GM03348 (cell line): ENCODE measurements around the gene ZBTB17.
"Not testable (repeated sequence)": the region's sequence is repeated elsewhere in the genome, so short reads cannot be mapped to it uniquely, and the experiment has no call there.

Experiments used
- DNase-seq: peaks from one replicate; pipeline ENCODE4 v3.0.0; 2012; ENCODE audit warnings: low spot score

Gene ZBTB17

DNA sequence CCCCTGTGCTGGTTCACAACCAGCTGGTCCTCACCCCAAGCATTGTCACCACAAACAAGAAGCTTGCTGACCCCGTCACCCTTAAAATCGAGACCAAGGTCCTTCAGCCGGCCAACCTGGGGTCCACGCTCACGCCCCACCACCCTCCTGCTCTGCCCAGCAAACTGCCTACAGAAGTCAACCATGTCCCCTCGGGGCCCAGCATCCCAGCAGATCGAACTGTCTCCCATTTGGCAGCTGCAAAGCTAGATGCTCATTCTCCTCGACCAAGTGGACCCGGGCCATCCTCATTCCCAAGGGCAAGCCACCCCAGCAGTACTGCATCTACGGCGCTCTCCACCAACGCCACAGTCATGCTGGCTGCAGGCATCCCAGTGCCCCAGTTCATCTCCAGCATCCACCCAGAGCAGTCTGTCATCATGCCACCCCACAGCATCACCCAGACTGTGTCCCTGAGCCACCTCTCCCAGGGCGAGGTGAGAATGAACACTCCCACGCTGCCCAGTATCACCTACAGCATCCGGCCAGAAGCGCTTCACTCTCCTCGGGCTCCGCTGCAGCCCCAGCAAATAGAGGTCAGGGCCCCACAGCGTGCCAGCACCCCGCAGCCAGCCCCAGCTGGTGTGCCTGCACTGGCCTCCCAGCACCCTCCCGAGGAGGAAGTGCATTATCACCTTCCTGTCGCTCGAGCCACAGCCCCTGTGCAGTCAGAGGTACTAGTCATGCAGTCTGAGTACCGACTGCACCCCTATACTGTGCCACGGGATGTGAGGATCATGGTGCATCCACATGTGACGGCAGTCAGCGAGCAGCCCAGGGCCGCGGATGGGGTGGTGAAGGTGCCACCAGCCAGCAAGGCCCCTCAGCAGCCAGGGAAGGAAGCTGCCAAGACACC lies 40.6 kb downstream of the ZBTB17 start:
- no peak for DNase-seq

DNA sequence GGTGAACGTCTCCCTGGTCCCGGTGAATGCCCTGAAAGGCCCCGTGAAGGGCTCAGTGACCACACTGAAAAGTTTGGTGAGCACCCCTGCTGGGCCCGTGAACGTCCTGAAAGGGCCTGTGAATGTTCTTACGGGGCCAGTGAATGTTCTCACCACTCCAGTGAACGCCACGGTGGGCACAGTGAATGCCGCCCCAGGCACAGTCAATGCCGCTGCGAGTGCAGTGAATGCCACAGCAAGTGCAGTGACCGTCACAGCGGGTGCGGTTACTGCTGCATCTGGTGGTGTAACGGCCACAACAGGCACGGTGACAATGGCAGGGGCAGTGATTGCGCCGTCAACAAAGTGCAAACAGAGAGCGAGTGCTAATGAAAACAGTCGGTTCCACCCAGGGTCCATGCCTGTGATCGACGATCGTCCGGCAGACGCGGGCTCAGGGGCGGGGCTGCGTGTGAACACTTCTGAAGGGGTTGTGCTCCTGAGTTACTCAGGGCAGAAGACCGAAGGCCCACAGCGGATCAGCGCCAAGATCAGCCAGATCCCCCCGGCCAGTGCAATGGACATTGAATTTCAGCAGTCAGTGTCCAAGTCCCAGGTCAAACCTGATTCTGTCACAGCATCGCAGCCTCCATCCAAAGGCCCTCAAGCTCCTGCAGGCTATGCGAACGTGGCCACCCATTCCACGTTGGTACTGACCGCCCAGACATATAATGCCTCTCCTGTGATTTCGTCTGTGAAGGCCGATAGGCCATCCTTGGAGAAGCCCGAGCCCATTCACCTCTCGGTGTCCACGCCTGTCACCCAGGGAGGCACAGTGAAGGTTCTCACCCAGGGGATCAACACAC lies 41.5 kb downstream of the ZBTB17 start:
- DNase-seq: no peak

DNA sequence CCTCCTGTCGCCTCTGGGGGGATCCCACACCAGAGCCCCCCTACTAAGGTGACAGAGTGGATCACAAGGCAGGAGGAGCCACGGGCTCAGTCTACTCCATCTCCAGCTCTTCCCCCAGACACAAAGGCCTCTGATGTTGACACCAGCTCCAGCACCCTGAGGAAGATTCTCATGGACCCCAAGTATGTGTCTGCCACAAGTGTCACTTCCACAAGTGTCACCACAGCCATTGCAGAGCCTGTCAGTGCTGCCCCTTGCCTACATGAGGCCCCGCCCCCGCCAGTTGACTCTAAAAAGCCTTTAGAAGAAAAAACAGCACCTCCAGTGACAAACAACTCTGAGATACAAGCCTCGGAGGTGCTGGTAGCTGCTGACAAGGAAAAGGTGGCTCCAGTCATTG lies 42.2 kb downstream of the ZBTB17 start:
- DNase-seq: no peak

DNA sequence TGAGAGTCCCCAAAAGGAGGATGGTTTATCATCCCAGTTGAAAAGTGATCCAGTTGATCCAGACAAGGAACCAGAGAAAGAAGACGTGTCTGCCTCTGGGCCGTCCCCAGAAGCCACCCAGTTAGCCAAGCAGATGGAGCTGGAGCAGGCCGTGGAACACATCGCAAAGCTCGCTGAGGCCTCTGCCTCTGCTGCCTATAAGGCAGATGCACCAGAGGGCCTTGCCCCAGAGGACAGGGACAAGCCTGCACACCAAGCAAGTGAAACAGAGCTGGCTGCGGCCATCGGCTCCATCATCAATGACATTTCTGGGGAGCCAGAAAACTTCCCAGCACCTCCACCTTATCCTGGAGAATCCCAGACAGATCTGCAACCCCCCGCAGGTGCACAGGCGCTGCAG lies 43.3 kb downstream of the ZBTB17 start:
- DNase-seq: no peak

DNA sequence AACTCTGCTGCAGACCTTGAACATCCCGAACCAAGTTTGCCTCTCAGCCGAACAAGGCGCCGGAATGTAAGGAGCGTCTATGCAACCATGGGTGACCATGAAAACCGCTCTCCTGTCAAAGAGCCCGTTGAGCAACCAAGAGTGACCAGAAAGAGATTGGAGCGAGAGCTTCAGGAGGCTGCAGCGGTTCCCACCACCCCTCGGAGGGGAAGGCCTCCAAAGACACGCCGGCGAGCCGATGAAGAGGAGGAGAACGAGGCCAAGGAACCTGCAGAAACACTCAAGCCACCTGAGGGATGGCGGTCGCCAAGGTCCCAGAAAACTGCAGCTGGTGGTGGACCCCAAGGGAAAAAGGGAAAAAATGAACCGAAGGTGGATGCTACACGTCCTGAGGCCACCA lies 44.0 kb downstream of the ZBTB17 start:
- DNase-seq: no peak

DNA sequence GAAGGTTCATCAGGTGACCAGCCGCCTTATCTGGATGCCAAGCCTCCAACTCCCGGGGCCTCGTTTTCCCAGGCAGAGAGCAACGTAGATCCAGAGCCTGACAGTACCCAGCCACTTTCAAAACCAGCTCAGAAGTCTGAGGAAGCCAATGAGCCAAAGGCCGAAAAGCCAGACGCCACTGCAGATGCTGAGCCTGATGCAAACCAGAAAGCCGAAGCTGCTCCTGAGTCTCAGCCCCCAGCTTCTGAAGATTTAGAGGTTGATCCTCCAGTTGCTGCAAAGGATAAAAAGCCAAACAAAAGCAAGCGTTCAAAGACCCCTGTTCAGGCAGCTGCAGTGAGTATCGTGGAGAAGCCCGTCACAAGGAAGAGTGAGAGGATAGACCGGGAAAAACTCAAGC lies 44.5 kb downstream of the ZBTB17 start:
- DNase-seq: no peak

DNA sequence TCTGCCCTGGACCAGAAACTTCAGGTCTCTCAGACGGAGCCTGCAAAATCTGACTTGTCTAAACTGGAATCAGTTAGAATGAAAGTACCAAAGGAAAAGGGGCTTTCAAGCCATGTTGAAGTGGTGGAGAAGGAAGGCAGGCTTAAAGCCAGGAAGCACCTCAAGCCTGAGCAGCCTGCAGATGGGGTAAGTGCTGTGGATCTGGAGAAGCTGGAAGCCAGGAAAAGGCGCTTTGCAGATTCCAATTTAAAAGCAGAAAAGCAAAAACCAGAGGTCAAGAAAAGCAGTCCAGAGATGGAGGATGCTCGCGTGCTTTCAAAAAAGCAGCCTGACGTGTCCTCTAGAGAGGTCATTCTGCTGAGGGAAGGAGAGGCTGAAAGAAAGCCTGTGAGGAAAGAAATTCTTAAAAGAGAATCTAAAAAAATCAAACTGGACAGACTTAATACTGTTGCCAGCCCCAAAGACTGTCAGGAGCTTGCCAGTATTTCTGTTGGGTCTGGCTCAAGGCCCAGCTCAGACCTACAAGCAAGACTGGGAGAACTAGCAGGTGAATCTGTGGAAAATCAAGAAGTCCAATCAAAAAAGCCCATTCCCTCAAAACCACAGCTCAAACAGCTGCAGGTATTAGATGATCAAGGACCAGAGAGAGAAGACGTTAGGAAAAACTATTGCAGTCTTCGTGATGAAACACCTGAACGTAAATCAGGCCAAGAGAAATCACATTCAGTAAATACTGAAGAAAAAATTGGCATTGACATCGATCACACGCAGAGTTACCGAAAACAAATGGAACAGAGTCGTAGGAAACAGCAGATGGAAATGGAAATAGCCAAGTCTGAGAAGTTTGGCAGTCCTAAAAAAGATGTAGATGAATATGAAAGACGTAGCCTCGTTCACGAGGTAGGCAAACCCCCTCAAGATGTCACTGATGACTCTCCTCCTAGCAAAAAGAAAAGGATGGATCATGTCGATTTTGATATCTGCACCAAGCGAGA lies 46.6 kb downstream of the ZBTB17 start:
- no peak for DNase-seq

DNA sequence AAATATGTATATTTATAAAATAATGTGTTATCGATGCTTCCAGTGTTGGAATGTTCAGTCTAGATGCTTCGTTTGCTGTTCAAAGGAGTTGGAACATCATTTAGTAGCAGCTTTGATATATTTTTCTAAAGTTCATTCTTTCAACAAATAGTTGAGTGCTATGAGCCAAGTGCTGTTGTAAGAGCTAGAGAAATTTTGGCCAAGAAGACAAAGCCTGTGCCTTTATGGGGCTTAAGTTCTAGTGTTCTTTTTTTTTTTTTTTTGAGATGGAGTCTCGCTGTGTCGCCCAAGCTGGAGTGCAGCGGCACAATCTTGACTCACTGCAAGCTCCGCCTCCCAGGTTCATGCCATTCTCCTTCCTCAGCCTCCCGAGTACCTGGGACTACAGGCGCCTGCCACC lies 49.5 kb downstream of the ZBTB17 start:
- DNase-seq: not testable (repeated sequence)

DNA sequence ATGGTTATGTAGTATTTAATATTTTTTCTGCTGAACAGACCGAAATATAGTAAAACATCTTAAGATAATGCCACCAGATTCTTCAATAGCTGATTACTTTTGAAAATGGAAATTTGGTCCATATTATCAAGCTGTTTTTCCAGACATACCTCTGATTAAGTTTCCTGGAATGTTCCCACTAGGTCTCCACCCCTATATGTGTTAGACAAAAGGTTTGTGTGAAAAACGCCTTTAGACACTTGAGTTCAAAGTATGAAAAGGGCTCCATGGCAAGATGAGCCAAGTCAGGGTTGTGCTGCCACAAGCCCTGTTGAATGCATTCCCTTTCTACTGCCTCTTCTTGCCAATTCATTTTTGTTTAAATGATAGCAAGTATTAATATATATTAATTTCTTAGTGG lies 52.7 kb downstream of the ZBTB17 start:
- DNase-seq: peak; percentile 40

DNA sequence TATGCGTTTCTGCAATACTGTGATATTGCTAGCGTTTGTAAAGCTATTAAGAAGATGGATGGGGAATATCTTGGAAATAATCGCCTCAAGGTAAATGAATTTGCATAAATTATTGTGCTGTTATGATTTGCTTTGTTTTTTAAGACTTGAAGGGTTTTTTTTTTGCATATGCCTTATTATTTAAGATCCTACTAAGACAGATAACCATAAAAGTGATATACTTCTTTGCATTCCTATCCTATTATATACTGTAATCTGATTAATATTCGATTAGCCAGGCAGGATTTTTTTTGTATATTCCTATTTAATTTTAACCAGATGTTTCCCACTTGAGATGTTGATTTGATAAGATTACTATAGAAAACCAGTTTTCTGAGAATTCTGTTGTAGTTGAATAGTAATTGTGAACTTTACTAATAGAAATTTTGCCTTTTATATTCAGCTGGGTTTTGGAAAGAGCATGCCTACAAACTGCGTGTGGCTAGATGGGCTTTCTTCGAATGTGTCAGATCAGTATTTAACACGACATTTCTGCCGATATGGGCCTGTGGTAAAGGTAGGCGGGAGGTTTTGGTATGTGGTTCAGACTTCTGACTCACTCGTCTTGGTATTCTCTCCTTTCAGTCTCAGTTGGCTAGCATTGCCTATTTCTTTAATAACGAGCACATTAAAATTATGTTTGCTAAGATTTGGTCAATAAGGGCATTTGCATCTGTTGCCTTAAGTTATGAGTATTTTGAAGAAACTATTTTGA lies 56.8 kb downstream of the ZBTB17 start:
- peak; percentile 85 for DNase-seq

DNA sequence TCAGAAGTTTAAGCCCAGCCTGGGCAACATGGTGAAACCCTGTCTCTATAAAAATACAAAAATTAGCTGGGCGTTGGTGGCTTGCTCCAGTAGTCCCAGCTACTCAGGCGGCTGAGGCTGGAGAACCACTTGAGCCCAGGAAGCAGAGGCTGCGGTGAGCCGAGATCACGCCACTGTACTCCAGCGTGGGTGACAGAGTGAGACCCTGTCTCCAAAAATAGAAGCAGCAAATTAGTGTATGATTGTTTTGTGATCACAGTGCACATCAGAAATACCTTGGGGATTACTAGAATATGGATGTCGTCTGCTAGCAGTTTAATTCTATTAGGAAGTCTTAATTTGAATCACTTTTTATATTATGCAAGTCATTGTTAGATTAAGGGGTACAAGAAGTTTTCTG lies 59.0 kb downstream of the ZBTB17 start:
- DNase-seq: no peak

DNA sequence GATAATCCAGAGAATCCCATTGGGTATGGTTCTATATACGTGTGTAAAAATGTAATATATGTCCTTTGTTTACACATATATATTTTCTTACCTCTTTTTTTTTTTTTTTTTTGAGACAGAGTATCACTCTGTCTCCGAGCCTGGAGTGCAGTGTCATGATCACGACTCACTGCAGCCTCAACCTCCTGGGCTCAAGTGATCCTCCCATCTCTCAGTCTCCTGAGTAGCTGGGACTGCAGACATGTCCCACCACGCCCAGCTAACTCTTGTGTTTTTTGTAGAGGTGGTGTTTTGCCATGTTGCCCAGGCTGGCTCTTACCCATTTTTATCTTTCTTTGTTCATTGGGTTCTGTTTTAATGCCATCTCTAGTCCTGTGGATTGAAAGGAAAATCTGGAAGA lies 59.5 kb downstream of the ZBTB17 start:
- no peak for DNase-seq

DNA sequence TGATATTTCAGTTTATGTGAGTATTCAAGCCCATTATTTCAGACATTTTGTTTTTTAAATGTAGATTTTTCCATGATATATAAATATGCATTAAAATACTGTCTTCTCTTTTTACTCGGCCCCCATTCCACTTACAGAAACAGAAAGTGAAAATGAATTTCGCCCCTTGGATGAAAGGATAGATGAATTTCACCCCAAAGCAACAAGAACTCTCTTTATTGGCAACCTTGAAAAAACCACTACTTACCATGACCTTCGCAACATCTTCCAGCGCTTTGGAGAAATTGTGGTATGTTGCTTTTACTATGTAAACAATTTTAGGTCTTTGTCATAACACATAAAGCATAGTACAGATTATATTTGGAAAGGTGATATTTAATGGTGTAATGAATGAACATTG lies 59.9 kb downstream of the ZBTB17 start:
- DNase-seq: no peak

DNA sequence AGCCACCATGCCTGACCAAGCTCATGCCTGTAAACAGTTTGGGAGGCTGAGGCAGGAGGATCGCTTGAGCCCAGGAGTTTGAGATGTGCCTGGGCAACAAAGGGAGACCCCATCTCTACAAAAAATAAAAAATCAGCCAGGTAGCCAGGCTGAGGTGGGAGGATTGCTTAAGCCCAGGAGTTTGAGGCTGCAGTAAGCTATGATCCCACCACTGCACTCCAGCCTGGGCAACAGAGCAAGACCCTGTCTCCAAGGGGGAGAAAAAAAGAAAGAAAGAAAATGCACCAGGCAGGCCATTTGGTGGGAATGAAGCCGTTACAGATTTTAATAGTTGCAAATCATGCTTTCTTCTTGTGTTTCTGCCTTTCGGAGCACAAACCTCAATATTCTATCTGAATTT lies 62.3 kb downstream of the ZBTB17 start:
- DNase-seq: not testable (repeated sequence)

DNA sequence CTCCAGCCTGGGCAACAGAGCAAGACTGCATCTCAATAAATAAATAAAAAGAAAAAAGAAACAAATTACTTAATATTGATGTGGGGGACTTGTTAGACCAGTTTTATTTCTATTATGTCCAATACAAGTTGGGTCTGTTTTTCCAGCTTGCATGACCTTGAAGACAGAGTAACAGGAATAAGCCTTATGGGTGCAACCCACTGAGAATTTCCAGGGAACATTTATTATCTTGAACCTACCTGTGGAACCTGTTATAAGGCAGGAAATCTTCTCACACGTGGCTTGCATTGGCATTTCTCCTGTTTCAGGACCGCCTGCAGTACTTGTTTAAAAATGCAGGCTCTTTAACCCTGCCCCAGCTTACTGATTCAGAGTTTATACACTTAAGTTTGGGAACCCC lies 64.0 kb downstream of the ZBTB17 start:
- no peak for DNase-seq

DNA sequence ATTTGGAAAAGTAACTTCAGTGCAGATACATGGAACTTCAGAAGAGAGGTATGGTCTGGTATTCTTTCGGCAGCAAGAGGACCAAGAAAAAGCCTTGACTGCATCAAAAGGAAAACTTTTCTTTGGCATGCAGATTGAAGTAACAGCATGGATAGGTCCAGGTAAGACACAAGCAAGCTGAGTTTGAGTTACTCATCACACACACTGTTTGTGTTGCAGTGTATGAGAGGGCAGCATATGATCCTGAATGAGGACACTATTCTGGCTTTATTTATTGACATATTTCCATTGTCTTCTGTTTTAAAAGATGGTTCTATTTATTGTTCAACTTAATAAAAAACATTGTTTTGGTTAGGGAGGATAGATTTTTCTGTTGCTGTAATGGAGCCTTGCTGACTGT lies 64.8 kb downstream of the ZBTB17 start:
- no peak for DNase-seq

DNA sequence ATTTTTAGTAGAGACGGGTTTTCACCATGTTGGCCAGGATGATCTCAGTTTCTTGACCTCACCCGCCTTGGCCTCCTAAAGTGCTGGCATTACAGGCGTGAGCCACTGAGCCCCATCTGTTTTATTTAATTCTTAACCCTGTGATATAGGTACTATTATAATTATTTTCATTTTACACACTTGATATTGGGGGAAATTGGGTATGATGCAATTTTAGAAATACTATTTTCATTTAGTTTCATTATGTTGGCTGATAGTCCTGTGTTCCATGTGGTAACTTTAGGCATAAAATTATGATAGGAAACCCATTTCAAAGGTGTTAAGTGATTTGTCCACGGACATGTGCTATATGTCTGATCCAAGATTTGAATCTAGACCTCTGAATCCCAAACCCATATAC lies 67.3 kb downstream of the ZBTB17 start:
- no peak for DNase-seq

DNA sequence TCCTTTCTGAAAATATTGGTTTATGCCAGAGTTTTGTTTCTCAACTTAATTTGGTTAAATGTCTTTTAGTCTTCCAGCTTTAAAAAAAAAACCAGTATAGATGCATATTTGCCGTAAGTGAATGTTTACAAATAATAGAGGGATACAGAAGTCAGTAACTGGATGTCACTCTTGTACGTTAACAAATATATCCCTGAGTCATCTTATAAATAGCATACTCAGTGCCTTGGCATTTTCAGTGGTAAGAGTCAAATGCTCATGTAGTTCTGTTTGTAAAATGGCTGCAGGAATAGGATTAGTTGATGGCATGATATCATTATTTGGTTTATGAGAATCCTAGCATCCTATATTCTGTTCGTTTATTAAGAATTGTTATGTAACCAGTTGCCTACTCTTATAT lies 73.0 kb downstream of the ZBTB17 start:
- DNase-seq: peak; percentile 36

DNA sequence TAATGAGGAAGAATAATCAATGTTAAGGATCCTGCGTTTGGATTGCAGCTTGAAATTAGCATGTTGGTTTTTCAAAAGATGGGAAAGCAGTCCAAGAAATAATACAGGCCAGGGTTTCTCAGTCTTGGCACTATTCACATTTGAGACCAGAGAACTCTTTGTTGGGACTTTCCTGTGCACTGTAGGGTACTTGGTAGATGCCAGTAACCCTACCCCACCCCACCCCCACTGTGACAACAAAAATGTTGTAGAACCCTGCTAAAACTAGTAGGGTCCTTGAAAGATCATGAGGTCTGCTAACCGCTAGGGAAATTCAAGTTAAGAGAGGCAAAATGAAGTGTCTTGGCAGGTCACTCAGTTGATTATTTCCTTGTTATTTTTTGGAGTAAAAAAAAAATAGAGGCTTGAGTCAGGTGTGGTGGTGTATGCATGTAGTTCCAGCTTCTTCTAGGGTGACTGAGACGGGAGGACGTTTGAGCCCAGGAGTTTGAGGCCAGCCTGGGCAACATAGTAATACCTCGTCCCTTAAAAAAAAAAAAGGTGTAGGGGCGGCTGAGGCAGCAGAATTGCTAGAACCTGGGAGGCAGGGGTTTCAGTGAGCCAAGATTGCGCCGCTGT lies 75.1 kb downstream of the ZBTB17 start:
- DNase-seq: no peak

DNA sequence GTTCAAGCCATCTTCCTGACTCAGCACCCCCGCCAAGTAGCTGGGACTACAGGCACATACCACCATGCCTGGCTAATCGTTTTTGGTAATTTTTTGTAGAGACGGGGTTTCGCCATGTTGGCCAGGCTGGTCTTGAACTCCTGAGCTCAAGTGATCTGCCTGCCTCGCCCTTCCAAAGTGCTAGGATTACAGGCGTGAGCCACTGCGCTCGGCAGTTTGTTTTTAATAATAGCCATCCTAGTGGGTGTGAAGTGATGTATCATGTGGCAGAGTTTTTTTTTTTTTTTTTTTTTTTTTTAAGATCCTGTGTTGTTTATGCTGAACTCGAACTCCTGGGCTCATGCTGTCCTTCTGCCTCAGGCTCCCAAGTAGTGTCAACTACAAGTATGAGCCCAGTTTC lies 76.6 kb downstream of the ZBTB17 start:
- DNase-seq: no peak
